Fibroblast of pulmonary artery (primary cell): ENCODE data around the gene TGOLN2.

Source experiments
- DNase-seq: peaks from one replicate; pipeline ENCODE4 v3.0.0-alpha.2; 2010; ENCODE audit warnings: low read depth
- H3K4me3 ChIP-seq: replicated peaks from 2 replicates; pipeline ENCODE4 v1.5.1; 2011; ENCODE audit warnings: low read depth, mild to moderate bottlenecking, control low read depth, low read length, moderate library complexity
- CTCF ChIP-seq: IDR thresholded peaks from 2 replicates; pipeline ENCODE4 v1.5.1; 2011; ENCODE audit warnings: mild to moderate bottlenecking, control low read depth, low read length, inconsistent platforms; ENCODE audit errors: missing control alignments

TGOLN2 gene

GRCh38 chr2:85282914-85283313 is 44.9 kb downstream of the TGOLN2 start:
- no peak overlapping the region for H3K4me3 ChIP-seq
- no peak for DNase-seq
- no peak for TF ChIP-seq CTCF

- H3K4me3 ChIP-seq = no peak overlapping the region
- no peak for TF ChIP-seq CTCF
- no peak for DNase-seq
Observed at GRCh38 chr2:85281553-85281952, 46.2 kb downstream of the TGOLN2 start.

- peak; percentile 49 for DNase-seq
- no peak for TF ChIP-seq CTCF
- no peak overlapping the region for H3K4me3 ChIP-seq
Observed at GRCh38 chr2:85278361-85278760, 49.4 kb downstream of the TGOLN2 start.

- peak overlapping the region; percentile 5 for H3K4me3 ChIP-seq
- no peak for TF ChIP-seq CTCF
- DNase-seq = peak; percentile 89
Observed at GRCh38 chr2:85277416-85278158, 50.2 kb downstream of the TGOLN2 start.

GRCh38 chr2:85276571-85277118 is 51.1 kb downstream of the TGOLN2 start:
- H3K4me3 ChIP-seq = no peak overlapping the region
- no peak for DNase-seq
- TF ChIP-seq CTCF = no peak

- TF ChIP-seq CTCF = no peak
- no peak overlapping the region for H3K4me3 ChIP-seq
- no peak for DNase-seq
Observed at GRCh38 chr2:85275984-85276540, 51.7 kb downstream of the TGOLN2 start.
